Neural crest cell (in vitro differentiated cells): ENCODE measurements around the gene GNA12. TPM values are rescaled to one million over a fixed set of nuclear protein-coding genes. Genes with fewer than 3 reads are reported as not detected.
"Not testable (repeated sequence)": the region's sequence is repeated elsewhere in the genome, so short reads cannot be mapped to it uniquely, and the experiment has no call there.

ENCODE experiments used
- DNase-seq: peaks from one replicate; pipeline ENCODE4 v3.0.0; 2021; ENCODE audit warnings: low read depth, mixed read lengths, low spot score
- H3K27ac Mint-ChIP-seq: one replicate; pipeline ENCODE4 v1.8.0; 2021; ENCODE audit warnings: mild to moderate bottlenecking, mixed read lengths; ENCODE audit not compliant: unreplicated experiment
- H3K27me3 Mint-ChIP-seq: 2 replicates; pipeline ENCODE4 v1.8.0; 2021; ENCODE audit warnings: low read depth, mild to moderate bottlenecking, mixed read lengths
- H3K36me3 Mint-ChIP-seq: 2 replicates; pipeline ENCODE4 v1.8.0; 2021; ENCODE audit warnings: low read depth, mild to moderate bottlenecking, mixed read lengths
- H3K4me1 Mint-ChIP-seq: 2 replicates; pipeline ENCODE4 v1.8.0; 2021; ENCODE audit warnings: mixed read lengths
- H3K4me3 Mint-ChIP-seq: one replicate; pipeline ENCODE4 v1.8.0; 2021; ENCODE audit warnings: mild to moderate bottlenecking, mixed read lengths
- H3K9me3 Mint-ChIP-seq: 2 replicates; pipeline ENCODE4 v1.8.0; 2021; ENCODE audit warnings: mixed read lengths
- CTCF ChIP-seq: fragments of 200-600 bp; sonication (generic); conservative IDR thresholded peaks from 2 replicates; pipeline ENCODE4 v1.5.0; 2021; ENCODE audit warnings: antibody characterized with exemption, mild to moderate bottlenecking
- total RNA-seq: library from RNA; stranded (reverse); gene quantifications from 2 replicates; pipeline ENCODE4 v1.2.1, GENCODE V29; 2021

Gene GNA12
- total RNA-seq, 1 donor from 2014 or later = 63.5 TPM

- Mint-ChIP-seq H3K27me3 (no peaks in the 10 kb centered on the region), H3K4me1 (peaks cover 11% of the 10 kb centered on the region), H3K36me3 (peaks cover 16% of the 10 kb centered on the region), H3K27ac (no peak overlapping the region), H3K9me3 (no peaks in the 10 kb centered on the region), H3K4me3 (no peak overlapping the region)
- DNase-seq = no peak
- TF ChIP-seq CTCF = no peak
Observed at GRCh38 chr7:2738766-2739549, 105.2 kb downstream of the GNA12 start.

GRCh38 chr7:2737771-2738540 lies 106.2 kb downstream of the GNA12 start:
- no peak for DNase-seq

GRCh38 chr7:2737005-2737743 lies 106.9 kb downstream of the GNA12 start:
- H3K27me3 Mint-ChIP-seq, H3K27ac Mint-ChIP-seq, H3K9me3 Mint-ChIP-seq: not testable (repeated sequence)

More at GRCh38 chr7:2737771-2738540, 106.2 kb downstream of the GNA12 start:
- Mint-ChIP-seq H3K9me3 (no peaks in the 10 kb centered on the region), H3K27ac (peak overlapping the region; percentile 86), H3K4me1 (peaks cover 16% of the 10 kb centered on the region), H3K4me3 (no peak overlapping the region), H3K27me3 (no peaks in the 10 kb centered on the region), H3K36me3 (peaks cover 14% of the 10 kb centered on the region)
- no peak for TF ChIP-seq CTCF

GRCh38 chr7:2736411-2736914 lies 107.6 kb downstream of the GNA12 start:
- H3K4me3 Mint-ChIP-seq = no peak overlapping the region
- no peak overlapping the region for H3K27ac Mint-ChIP-seq
- peaks cover 16% of the 10 kb centered on the region for H3K4me1 Mint-ChIP-seq
- no peak for TF ChIP-seq CTCF
- peaks cover 13% of the 10 kb centered on the region for H3K36me3 Mint-ChIP-seq
- no peaks in the 10 kb centered on the region for H3K9me3 Mint-ChIP-seq
- no peak for DNase-seq
- H3K27me3 Mint-ChIP-seq = no peaks in the 10 kb centered on the region

More at GRCh38 chr7:2737005-2737743, 106.9 kb downstream of the GNA12 start:
- not testable (repeated sequence) for DNase-seq, H3K4me3 Mint-ChIP-seq
- Mint-ChIP-seq H3K4me1 (peaks cover 16% of the 10 kb centered on the region), H3K36me3 (peaks cover 14% of the 10 kb centered on the region)

- peaks cover 13% of the 10 kb centered on the region for H3K36me3 Mint-ChIP-seq
- DNase-seq = no peak
- no peak for TF ChIP-seq CTCF
- peak overlapping the region; percentile 36 for H3K27ac Mint-ChIP-seq
- H3K27me3 Mint-ChIP-seq = no peaks in the 10 kb centered on the region
- H3K9me3 Mint-ChIP-seq = no peaks in the 10 kb centered on the region
- H3K4me1 Mint-ChIP-seq = peaks cover 16% of the 10 kb centered on the region
- no peak overlapping the region for H3K4me3 Mint-ChIP-seq
Observed at GRCh38 chr7:2735744-2736143, 108.4 kb downstream of the GNA12 start.
